ENCODE results near the gene MYCN.

DNA sequence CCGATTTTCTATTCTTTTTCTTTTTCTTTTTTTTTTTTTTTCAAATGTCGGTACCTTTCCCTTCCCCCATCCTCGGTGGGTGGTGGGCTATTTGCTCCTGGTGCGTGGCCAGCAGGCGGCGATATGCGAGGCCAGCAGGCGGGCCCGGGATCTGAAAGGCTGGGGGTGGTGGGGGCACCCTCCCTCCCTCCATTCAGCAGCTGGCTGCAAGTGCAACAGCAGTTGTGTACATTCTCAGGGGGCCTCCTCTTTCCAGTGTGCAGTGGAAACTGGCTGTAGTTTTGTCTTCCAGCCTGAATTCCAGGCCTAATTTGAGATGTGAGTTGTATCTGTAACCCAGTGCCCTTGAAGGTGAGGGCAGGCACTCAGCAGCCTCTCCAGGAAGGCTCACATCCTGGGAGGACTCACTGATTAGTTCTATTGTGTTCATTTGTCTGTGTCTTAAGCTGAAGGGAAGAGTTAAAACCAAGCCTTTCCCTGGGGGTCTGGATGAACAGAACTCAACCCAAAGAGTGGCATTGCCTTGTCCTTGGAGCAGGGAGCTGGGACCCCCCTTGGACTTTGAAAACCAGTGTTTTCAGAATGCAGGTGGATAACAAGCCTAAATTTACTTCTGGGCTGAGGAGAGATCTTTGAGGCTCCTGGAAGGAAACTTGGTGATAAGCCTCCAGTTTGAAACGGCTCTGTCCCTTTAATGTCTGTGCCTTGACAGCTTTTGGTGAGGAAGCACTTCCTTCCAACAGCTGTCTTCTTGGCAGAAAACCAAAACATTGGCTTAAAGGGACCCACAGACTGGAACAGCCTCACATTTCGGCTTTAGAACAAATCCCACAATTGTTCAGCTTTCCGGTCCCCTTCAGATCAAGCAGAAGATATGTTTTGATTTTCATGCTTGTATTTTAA lies 3.3 kb downstream of the MYCN start:
- TF ChIP-seq MXI1 (IDR thresholded peaks at IDR 0.05; ENCODE audit: borderline replicate concordance, low read depth, low read length) = no peak
- no peak for TF ChIP-seq RAD21 (IDR thresholded peaks at IDR 0.05; ENCODE audit: low read length)
- TF ChIP-seq POLR2A (IDR thresholded peaks at IDR 0.05; ENCODE audit: low read depth, low read length) = no peak
- no peak for TF ChIP-seq FOS (IDR thresholded peaks at IDR 0.05; ENCODE audit: low read depth, low read length)
- TF ChIP-seq, protein P1, sequence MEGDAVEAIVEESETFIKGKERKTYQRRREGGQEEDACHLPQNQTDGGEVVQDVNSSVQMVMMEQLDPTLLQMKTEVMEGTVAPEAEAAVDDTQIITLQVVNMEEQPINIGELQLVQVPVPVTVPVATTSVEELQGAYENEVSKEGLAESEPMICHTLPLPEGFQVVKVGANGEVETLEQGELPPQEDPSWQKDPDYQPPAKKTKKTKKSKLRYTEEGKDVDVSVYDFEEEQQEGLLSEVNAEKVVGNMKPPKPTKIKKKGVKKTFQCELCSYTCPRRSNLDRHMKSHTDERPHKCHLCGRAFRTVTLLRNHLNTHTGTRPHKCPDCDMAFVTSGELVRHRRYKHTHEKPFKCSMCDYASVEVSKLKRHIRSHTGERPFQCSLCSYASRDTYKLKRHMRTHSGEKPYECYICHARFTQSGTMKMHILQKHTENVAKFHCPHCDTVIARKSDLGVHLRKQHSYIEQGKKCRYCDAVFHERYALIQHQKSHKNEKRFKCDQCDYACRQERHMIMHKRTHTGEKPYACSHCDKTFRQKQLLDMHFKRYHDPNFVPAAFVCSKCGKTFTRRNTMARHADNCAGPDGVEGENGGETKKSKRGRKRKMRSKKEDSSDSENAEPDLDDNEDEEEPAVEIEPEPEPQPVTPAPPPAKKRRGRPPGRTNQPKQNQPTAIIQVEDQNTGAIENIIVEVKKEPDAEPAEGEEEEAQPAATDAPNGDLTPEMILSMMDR (conservative IDR thresholded peaks at IDR 0.05; ENCODE audit: low read depth, low read length) = no peak
- TF ChIP-seq, protein P2, sequence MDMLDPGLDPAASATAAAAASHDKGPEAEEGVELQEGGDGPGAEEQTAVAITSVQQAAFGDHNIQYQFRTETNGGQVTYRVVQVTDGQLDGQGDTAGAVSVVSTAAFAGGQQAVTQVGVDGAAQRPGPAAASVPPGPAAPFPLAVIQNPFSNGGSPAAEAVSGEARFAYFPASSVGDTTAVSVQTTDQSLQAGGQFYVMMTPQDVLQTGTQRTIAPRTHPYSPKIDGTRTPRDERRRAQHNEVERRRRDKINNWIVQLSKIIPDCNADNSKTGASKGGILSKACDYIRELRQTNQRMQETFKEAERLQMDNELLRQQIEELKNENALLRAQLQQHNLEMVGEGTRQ (IDR thresholded peaks at IDR 0.05; ENCODE audit: low read depth, low read length) = no peak
- no peak for TF ChIP-seq CEBPB (IDR thresholded peaks at IDR 0.05; ENCODE audit: low read depth, low read length)
- no peak for TF ChIP-seq RFX5 (IDR thresholded peaks at IDR 0.05; ENCODE audit: low read depth, low read length)
- TF ChIP-seq BHLHE40 (IDR thresholded peaks at IDR 0.05; ENCODE audit: low read depth, low read length) = no peak
- no peak for TF ChIP-seq CHD1 (IDR thresholded peaks at IDR 0.05; ENCODE audit: low read depth, low read length)
- TF ChIP-seq SMC3 (IDR thresholded peaks at IDR 0.05; ENCODE audit: low read depth, low read length) = no peak
